DND-41 (cell line): ENCODE data around the gene DIPK1C.

ENCODE experiments used
- ATAC-seq: fragments of 200-7000 bp; cut with Tn5 transposase; 3 replicates; pipeline ENCODE4 v1.9.1; 2021; ENCODE audit warnings: low read depth; ENCODE audit not compliant: insufficient read depth
- DNase-seq: peaks from one replicate; pipeline ENCODE4 v3.0.0-alpha.2; 2020
- H2AFZ ChIP-seq: 2 replicates; pipeline ENCODE4 v1.6.0; 2012; ENCODE audit warnings: low read depth, low read length
- H3K27ac ChIP-seq: 2 replicates; pipeline ENCODE4 v1.5.1; 2012; ENCODE audit warnings: low read length, inconsistent platforms
- H3K27me3 ChIP-seq: fragments of 200-600 bp; sonication (generic); 2 replicates; pipeline ENCODE4 v1.6.0; 2012; ENCODE audit warnings: low read length, mild to moderate bottlenecking, inconsistent platforms; ENCODE audit not compliant: insufficient read depth, poor library complexity
- H3K36me3 ChIP-seq: 2 replicates; pipeline ENCODE4 v1.5.1; 2012; ENCODE audit warnings: low read length, inconsistent platforms; ENCODE audit not compliant: insufficient read depth
- H3K4me1 ChIP-seq: 2 replicates; pipeline ENCODE4 v1.5.1; 2012; ENCODE audit warnings: mild to moderate bottlenecking, low read length; ENCODE audit not compliant: insufficient read depth
- H3K4me2 ChIP-seq: 2 replicates; pipeline ENCODE4 v1.6.0; 2012; ENCODE audit warnings: mild to moderate bottlenecking, moderate library complexity, low read length, inconsistent platforms; ENCODE audit not compliant: insufficient read depth
- H3K4me3 ChIP-seq, 2 experiments: fragments of 200-600 bp in 1 of 2; shearing (Covaris generic) in 1 of 2; 2 replicates each; pipeline ENCODE4 v1.5.1; 2012 to 2016; ENCODE audit warnings: inconsistent platforms in 2 of 2, low read length in 2 of 2, mild to moderate bottlenecking in 2 of 2, low read depth in 1 of 2, moderate library complexity in 1 of 2
- H3K79me2 ChIP-seq: 2 replicates; pipeline ENCODE4 v1.6.0; 2012; ENCODE audit warnings: low read length, inconsistent platforms; ENCODE audit not compliant: insufficient read depth
- H3K9ac ChIP-seq: 2 replicates; pipeline ENCODE4 v1.6.0; 2012; ENCODE audit warnings: low read depth, mild to moderate bottlenecking, inconsistent platforms, low read length, moderate library complexity
- H3K9me3 ChIP-seq: 2 replicates; pipeline ENCODE4 v1.5.1; 2012; ENCODE audit warnings: low read length, moderate library complexity, mild to moderate bottlenecking, inconsistent platforms; ENCODE audit not compliant: insufficient read depth, severe bottlenecking
- H4K20me1 ChIP-seq: 2 replicates; pipeline ENCODE4 v1.6.0; 2012; ENCODE audit warnings: low read length; ENCODE audit not compliant: insufficient read depth
- CTCF ChIP-seq: IDR thresholded peaks from 2 replicates; pipeline ENCODE4 v1.5.1; 2012; ENCODE audit warnings: borderline replicate concordance, low read length, moderate library complexity, mild to moderate bottlenecking; ENCODE audit not compliant: poor library complexity, severe bottlenecking; ENCODE audit errors: extremely low read depth
- EZH2 ChIP-seq: IDR thresholded peaks from 3 replicates; pipeline ENCODE4 v1.6.1; 2012; ENCODE audit warnings: borderline replicate concordance, low read depth, mild to moderate bottlenecking, moderate library complexity, low read length, inconsistent platforms; ENCODE audit not compliant: severe bottlenecking

The DIPK1C gene

DNA sequence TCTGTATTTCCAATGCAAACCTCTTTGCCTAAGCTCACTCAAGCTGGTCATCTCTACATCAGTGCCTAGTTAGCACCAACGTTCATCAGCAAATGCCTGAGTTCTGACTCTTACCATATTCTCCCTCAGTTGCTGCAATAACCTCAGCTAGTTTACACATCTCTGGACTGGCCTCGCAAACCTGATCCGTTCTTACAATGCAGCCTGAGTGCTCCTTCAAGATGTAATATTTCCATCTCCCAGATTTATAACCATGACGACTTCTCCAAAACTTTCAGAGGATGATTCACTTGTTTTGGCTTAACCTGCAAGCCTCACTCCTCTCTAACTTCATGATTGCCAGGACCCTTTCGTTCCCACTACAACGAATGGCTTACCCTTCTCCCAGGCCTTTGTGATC is 69.7 kb downstream of the DIPK1C start:
- Histone ChIP-seq H3K27me3 (peaks cover 26% of the 10 kb centered on the region), H4K20me1 (no peaks in the 10 kb centered on the region), H3K4me2 (no peak overlapping the region), H3K4me3 (no peak overlapping the region), H3K27ac (no peak overlapping the region), H2AFZ (no peak overlapping the region), H3K79me2 (no peaks in the 10 kb centered on the region), H3K36me3 (no peaks in the 10 kb centered on the region), H3K9me3 (no peaks in the 10 kb centered on the region), H3K4me1 (peaks cover 4% of the 10 kb centered on the region; the same call in 1 of the 2 replicates), H3K9ac (no peak overlapping the region)
- ATAC-seq = no peak
- no peak for DNase-seq
- TF ChIP-seq EZH2 (no peak), CTCF (no peak)
